Kidney (tissue), 14 donors: ENCODE results near the gene DLGAP1. TPM values are rescaled to one million over a fixed set of nuclear protein-coding genes. Genes with fewer than 3 reads are reported as not detected.

Source experiments
- DNase-seq, 5 donors: peaks; one replicate each; pipeline ENCODE4 v3.0.0-alpha.2; 2013 to 2020
- FAIRE-seq: peaks from 2 replicates; lab custom pipeline; 2012; peaks lifted over from hg19 to GRCh38; lab: Jason Lieb, UNC
- H3K27ac ChIP-seq, 2 donors: one replicate each; pipeline ENCODE4 v1.7.0; 2013; ENCODE audit warnings: low read depth in 2 of 2, low read length in 2 of 2, inconsistent platforms in 1 of 2
- H3K27me3 ChIP-seq: one replicate; pipeline ENCODE4 v1.7.1; 2013; ENCODE audit warnings: low read length, inconsistent platforms; ENCODE audit not compliant: control insufficient read depth, insufficient read depth
- H3K36me3 ChIP-seq, 3 donors: one replicate each; pipeline versions ENCODE4 v1.7.0 to v1.7.1; 2013; ENCODE audit warnings: low read length in 3 of 3, control low read depth in 1 of 3, inconsistent platforms in 1 of 3; ENCODE audit not compliant: insufficient read depth in 3 of 3, control insufficient read depth in 2 of 3
- H3K4me1 ChIP-seq, 3 donors: one replicate each; pipeline versions ENCODE4 v1.7.0 to v1.7.1; 2013; ENCODE audit warnings: low read length in 3 of 3, inconsistent platforms in 1 of 3, low read depth in 1 of 3; ENCODE audit not compliant: control insufficient read depth in 2 of 3, insufficient read depth in 2 of 3
- H3K4me3 ChIP-seq, 3 donors: one replicate each; pipeline versions ENCODE4 v1.7.0 to v1.8.1; 2013; ENCODE audit warnings: low read length in 3 of 3, control low read depth in 1 of 3, inconsistent platforms in 1 of 3
- H3K9ac ChIP-seq, 3 donors: one replicate each; pipeline versions ENCODE4 v1.7.0 to v1.7.1; 2013; ENCODE audit warnings: low read length in 3 of 3, control low read depth in 1 of 3, inconsistent platforms in 1 of 3
- H3K9me3 ChIP-seq, 3 donors: one replicate each; pipeline versions ENCODE4 v1.7.0 to v1.7.1; 2013; ENCODE audit warnings: low read length in 3 of 3, control low read depth in 1 of 3, inconsistent platforms in 1 of 3; ENCODE audit not compliant: control insufficient read depth in 2 of 3, insufficient read depth in 1 of 3
- intact Hi-C: fragments of 100-400 bp; cut with DNase I; formaldehyde crosslinking; loops from one replicate; pipeline ENCODE4 v1.11.1; 2022
- polyA plus RNA-seq: library from polyadenylated mRNA; stranded (reverse); fragments of 350-450 nt; fragmentation: Illumina TruSeq; extraction: RNeasy Lipid Tissue Mini Kit (QIAGEN cat#74804); gene quantifications from one replicate; pipeline ENCODE4 v1.2.3, GENCODE V29; 2014; ENCODE audit warnings: low read depth, low replicate concordance; ENCODE audit not compliant: insufficient read depth
- total RNA-seq: library from RNA; stranded (reverse); fragmentation: NEBNext Ultra II Directional; extraction: Animal tissue kit (Norgen Biotek cat#: 25700); gene quantifications from one replicate; pipeline ENCODE4 v1.2.1, GENCODE V29; 2021
- TF ChIP-seq, protein P1 (sequence below): IDR thresholded peaks from 3 replicates; pipeline ENCODE4 v1.5.1; 2012; ENCODE audit warnings: mild to moderate bottlenecking, moderate library complexity, borderline replicate concordance; ENCODE audit not compliant: insufficient read depth; ENCODE audit errors: extremely low read depth
- donor health status: control.
- donor health status: control.
- donor health status: control.
- donor health status: control.
- donor health status: control.
- donor health status: DM: yes; HTN: yes; CAD: no.
- donor health status: Normal renal cell carcinoma (clear cell type).

DLGAP1 gene
- total and polyA plus RNA-seq, 2 donors from 2014 or later = 1.2 to 32.8 TPM

DNA sequence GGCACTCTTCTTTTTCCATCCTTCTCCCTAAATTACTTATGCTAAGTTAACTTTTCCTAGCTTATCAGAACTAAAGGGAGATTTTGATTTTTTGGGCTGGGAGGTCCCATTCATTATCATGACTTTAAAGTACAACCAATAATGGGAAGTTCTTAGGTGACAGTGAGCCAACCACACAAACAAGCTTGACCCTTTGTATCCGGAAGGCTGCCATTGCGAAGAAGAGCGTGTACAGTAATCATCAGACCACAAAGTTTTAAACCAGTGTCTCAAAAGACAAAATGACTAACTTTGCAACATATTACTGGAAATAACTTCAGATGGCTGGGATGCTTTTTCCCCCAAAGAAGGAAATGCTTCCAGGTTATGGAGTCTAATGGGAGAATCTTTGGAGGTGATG, 707.0 kb downstream of the DLGAP1 start:
- Histone ChIP-seq H3K4me3 (no peak overlapping the region), H3K9me3 (no peaks in the 10 kb centered on the region), H3K27ac (no peak overlapping the region), H3K27me3 (no peaks in the 10 kb centered on the region), H3K9ac (no peak overlapping the region), H3K36me3 (no peaks in the 10 kb centered on the region), H3K4me1 (no peaks in the 10 kb centered on the region)
- TF ChIP-seq, protein P1, sequence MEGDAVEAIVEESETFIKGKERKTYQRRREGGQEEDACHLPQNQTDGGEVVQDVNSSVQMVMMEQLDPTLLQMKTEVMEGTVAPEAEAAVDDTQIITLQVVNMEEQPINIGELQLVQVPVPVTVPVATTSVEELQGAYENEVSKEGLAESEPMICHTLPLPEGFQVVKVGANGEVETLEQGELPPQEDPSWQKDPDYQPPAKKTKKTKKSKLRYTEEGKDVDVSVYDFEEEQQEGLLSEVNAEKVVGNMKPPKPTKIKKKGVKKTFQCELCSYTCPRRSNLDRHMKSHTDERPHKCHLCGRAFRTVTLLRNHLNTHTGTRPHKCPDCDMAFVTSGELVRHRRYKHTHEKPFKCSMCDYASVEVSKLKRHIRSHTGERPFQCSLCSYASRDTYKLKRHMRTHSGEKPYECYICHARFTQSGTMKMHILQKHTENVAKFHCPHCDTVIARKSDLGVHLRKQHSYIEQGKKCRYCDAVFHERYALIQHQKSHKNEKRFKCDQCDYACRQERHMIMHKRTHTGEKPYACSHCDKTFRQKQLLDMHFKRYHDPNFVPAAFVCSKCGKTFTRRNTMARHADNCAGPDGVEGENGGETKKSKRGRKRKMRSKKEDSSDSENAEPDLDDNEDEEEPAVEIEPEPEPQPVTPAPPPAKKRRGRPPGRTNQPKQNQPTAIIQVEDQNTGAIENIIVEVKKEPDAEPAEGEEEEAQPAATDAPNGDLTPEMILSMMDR = no peak
- FAIRE-seq (no peak), DNase-seq (no peak)
- intact Hi-C loops = no loop called here

DNA sequence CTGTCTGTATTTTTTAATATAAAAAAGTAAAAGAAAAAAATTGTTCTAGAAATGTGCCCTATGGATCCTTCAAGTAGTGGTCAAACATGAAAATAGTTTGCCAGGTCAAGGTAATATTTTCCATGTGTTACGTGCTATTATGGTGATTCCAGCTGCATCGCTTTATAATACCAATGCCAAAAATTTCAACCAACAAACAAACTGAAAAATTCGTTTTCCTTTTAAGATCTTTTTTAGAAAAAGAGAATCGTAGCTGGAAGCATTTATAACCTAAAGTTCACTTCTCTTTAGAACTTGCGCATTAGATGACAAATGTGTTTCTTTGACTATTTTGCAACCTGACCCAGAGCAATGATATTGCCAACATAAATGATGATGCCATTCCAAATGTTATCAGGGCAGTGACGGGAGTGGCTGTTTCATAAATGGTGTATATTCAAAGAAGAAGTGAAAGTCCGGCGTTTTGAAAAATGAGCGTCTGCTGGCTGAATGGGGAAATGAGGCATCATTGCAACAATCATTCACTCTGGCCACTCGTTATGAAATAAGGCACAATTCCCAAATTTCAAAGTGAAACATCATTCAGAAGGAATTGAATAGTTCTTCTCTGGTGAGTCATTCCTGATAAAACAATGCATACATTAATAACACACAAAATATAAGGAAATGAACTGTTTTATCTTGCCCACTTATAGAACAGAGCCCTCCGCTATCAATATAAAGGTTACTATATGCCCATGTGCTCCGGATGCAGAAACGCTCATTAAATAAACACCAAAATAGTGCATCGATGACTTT, 707.7 kb downstream of the DLGAP1 start:
- no peaks in the 10 kb centered on the region for H3K4me1 ChIP-seq
- DNase-seq (no peak), FAIRE-seq (no peak)
- no peak overlapping the region for H3K27ac ChIP-seq
- H3K9me3 ChIP-seq = no peaks in the 10 kb centered on the region
- no peaks in the 10 kb centered on the region for H3K36me3 ChIP-seq
- H3K4me3 ChIP-seq = no peak overlapping the region
- intact Hi-C loops = no loop called here
- H3K27me3 ChIP-seq = no peaks in the 10 kb centered on the region
- TF ChIP-seq, protein P1 = no peak
- H3K9ac ChIP-seq = no peak overlapping the region

DNA sequence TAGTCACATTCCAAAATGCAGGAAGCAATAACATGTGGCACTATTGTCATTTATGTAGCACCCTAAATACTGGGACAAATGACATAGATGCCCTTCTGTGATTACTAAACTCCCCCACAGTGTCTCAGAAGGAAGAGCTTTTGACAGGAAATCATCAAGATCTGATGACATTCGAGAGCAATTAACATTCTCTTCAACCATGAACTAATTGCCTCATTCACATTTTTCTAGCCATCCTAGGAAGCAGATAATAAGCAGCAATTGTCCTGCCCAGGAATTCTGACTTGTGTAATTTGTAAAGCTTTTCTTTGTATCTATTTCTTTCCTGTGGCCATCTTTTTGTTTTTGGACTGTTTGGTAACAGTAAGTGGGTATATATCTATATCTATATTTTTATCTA, 712.6 kb downstream of the DLGAP1 start:
- TF ChIP-seq, protein P1 = no peak
- Histone ChIP-seq H3K36me3 (no peaks in the 10 kb centered on the region), H3K4me1 (no peaks in the 10 kb centered on the region), H3K9me3 (peaks cover 0 to 2% (median 0%) of the 10 kb centered on the region in 3 donors), H3K27me3 (no peaks in the 10 kb centered on the region), H3K4me3 (no peak overlapping the region), H3K27ac (no peak overlapping the region), H3K9ac (no peak overlapping the region)
- DNase-seq (no peak), FAIRE-seq (no peak)
- intact Hi-C loops = no loop called here
